Breast epithelium (tissue), 3 donors: ENCODE results near the gene USP6NL.

Experiments used
- POLR2A ChIP-seq: fragments of 450-650 bp; IDR thresholded peaks from one replicate; pipeline ENCODE4 v1.6.1; 2016; ENCODE audit warnings: antibody characterized with exemption, mild to moderate bottlenecking, moderate library complexity
- POLR2AphosphoS5 ChIP-seq, 3 donors: sonication (generic); formaldehyde crosslinking; IDR thresholded peaks; one replicate each; pipeline ENCODE4 v1.6.1; 2017; ENCODE audit warnings: antibody characterized with exemption in 3 of 3
- TF ChIP-seq, protein P1 (sequence below), 3 donors: fragments of 450-650 bp; IDR thresholded peaks; one replicate each; pipeline ENCODE4 v1.5.1; 2016 to 2017; ENCODE audit warnings: antibody characterized with exemption in 3 of 3, mild to moderate bottlenecking in 3 of 3, moderate library complexity in 3 of 3

DNA sequence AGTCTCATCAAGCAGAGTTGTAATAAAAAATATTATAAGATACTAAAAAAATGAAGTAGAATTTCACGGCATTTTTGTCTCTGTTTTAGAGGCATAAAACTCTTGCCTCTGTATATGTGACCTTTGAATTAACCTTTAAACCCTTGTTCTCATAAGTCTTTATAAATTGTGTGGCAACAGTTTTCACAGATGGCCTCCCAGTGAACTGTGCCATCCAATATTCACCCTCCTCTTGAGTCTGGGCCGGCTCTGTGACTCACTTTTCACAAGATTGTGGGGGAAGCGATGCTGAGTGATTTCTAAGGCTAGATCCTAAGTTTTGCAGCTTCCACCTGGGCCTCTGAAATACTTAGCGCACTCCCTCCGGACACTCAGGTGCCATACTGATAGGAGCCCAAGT, 4.6 kb upstream of the USP6NL start:
- TF ChIP-seq POLR2AphosphoS5 (IDR thresholded peaks at IDR 0.05): no peak
- no peak for TF ChIP-seq POLR2A
- TF ChIP-seq, protein P1, sequence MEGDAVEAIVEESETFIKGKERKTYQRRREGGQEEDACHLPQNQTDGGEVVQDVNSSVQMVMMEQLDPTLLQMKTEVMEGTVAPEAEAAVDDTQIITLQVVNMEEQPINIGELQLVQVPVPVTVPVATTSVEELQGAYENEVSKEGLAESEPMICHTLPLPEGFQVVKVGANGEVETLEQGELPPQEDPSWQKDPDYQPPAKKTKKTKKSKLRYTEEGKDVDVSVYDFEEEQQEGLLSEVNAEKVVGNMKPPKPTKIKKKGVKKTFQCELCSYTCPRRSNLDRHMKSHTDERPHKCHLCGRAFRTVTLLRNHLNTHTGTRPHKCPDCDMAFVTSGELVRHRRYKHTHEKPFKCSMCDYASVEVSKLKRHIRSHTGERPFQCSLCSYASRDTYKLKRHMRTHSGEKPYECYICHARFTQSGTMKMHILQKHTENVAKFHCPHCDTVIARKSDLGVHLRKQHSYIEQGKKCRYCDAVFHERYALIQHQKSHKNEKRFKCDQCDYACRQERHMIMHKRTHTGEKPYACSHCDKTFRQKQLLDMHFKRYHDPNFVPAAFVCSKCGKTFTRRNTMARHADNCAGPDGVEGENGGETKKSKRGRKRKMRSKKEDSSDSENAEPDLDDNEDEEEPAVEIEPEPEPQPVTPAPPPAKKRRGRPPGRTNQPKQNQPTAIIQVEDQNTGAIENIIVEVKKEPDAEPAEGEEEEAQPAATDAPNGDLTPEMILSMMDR (IDR thresholded peaks at IDR 0.05): no peak
